Dedifferentiated amniotic fluid mesenchymal stem cell (primary cell): ENCODE data around the gene UPK2.

Source experiments
- DNase-seq: peaks from one replicate; pipeline ENCODE4 v3.0.0-alpha.2; 2016; ENCODE audit errors: extremely low spot score

Gene UPK2

DNA sequence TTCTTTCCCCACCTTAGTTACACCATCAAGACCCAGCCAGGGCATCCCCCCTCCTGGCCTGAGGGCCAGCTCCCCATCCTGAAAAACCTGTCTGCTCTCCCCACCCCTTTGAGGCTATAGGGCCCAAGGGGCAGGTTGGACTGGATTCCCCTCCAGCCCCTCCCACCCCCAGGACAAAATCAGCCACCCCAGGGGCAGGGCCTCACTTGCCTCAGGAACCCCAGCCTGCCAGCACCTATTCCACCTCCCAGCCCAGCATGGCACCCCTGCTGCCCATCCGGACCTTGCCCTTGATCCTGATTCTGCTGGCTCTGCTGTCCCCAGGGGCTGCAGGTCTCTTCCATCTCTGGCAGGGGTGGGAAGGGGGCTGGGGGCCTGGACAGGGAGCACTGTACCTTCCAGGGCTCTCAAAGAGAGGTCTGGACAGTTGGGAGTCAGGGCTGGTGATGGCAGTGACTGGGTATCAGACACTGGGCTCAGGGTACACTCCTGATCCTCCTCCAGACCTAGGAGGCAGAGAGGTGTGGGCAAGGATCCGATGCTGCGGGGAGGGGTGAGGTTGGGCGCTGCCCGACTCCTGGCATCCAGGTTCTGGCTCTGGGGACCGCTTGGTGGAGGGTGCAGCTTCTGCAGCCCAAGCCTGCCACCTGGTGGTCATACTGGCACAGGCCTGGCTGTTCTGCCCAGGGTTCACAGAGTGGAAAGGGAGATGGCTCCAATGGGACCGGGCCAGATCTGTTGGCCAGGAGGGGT, at the start of gene UPK2:
Gene UPK2, plus strand, starts transcription at position 205 of the 753 bp plus-strand sequence. Its CDS starts 53 bp downstream, at position 258.
- peak; percentile 66 for DNase-seq

DNA sequence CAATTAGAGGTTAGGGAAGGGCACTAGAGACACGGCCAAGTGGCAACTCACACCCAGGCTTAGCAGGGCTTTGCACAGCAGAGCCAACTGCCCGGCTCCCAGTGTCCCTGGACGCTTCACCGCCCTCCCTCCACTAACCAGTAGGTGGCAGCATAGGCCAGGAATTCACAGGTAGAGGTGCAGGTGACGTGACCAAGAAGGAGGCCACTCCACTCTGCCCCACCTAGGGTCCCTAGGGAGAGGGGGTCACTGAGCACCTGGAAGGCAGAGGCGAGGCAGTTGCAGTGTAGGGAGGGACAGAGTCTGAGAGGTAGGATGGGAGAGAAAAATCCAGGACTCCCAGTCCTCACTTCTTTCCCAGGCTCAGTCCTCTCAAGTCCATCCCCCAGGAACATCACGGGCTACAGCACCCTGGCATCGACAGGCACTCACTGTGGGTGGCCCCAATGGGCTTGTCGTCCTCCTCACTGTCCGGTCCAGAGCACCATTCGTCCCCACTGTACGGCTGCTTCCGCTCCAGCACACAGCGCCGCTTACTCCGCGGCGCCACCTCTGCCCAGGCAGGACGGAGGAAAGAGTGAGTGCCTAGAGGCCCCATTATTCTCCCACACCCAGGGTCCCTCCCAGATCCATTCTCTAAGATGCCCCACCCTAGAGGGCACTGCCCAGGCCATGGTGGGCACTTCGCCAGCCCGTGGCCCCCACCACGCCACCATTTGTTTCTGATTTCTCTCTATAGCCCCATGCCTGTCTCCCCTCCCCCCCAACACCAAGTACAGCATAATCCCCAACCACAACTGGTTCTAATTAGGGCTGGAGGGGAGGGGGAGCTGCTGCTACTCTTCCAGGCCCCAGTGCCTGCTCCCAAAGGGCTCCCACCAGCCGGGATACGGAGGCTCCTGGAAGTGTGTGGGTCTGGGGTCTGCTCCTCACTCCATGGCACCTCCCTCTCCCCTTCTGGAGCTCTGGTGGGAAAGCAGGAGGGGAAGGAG, 48.8 kb upstream of the UPK2 start:
- DNase-seq, result no peak

DNA sequence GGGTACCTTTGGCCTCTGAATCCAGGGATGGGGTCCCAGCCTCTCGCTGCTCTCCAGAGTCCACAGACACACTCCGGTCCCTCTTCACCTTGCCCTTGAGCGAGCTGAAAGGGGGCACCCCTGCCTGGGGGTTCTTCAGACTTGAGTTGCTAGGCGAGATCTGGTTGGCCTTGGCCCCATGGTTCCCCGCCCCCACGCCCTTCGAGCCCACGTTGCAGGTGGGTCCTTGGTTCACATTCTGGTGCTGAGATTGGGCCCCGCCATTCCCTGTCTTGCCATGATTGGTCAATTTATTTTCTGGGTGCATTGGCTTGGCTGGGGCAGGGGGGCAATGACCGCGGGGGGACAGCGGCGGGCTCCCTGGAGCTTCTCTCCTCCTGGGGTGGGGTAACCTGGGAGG, 47.8 kb upstream of the UPK2 start:
- no peak for DNase-seq

DNA sequence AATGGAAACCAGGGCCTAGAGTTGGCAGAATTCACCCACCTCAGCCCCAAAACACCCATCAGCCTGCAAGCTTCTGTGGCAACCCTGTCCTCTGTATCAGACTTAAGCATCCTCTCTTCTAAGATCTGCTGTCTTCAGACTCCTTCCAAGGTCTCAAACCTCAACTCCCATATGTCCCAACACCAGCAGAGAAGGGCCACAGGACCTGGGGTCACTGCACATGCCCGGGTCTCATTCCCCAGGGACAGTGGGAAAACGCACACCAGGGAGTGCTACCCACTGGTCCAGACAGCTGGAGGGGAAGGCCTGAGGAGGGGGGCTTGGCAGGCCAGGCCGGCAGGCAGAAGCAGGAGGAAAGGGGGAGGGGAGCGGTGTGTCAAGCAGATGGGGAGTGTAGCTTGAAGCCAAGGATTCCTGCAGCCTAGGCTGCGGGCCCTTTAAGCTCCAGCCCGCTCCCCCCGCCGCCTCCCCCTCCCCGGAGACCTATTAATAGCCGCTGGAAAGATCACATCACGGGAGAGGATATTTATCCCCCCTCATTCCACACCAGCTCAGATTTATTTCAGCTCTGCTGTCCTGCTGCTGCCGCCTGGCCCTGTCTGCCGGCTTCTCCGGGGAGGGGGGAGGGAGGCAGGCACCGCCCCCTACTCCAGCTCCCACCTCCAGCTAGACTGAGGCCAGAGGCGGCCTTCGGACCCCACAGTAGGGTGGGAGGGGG, 47.0 kb upstream of the UPK2 start:
- peak; percentile 86 for DNase-seq

DNA sequence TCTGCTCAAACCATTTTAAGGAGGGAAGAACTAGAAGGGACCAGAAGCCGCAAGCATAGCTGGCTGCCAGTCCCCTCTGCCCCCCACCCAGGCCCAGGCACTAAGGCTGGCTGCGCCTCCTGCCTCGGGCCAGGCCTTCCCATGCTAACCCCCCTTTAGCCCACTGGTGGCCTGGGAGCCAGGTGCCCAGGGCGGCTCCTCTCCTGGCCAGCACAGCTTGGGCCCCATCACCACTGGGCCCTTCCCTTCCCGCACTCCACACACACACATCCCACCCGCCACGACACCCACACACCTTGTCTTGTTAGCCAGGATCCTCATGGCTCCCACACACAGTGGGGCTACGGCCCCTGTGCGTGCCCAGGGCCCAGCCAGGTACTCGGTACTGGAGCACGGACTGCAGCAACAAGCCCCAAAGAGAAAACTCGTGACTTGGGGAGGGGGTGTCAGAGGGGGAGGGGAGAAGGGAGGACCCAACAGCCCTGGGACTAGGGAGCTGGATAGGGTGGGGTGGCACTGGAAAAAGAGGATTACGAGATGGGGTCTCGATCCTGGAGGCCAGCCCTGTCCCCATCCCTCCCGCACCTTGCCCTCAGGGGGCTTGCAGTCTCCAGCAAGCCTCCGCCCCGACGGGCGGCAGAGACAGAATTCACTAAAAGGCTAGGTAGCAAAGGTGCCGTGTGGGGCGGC, 46.3 kb upstream of the UPK2 start:
- DNase-seq, result no peak

DNA sequence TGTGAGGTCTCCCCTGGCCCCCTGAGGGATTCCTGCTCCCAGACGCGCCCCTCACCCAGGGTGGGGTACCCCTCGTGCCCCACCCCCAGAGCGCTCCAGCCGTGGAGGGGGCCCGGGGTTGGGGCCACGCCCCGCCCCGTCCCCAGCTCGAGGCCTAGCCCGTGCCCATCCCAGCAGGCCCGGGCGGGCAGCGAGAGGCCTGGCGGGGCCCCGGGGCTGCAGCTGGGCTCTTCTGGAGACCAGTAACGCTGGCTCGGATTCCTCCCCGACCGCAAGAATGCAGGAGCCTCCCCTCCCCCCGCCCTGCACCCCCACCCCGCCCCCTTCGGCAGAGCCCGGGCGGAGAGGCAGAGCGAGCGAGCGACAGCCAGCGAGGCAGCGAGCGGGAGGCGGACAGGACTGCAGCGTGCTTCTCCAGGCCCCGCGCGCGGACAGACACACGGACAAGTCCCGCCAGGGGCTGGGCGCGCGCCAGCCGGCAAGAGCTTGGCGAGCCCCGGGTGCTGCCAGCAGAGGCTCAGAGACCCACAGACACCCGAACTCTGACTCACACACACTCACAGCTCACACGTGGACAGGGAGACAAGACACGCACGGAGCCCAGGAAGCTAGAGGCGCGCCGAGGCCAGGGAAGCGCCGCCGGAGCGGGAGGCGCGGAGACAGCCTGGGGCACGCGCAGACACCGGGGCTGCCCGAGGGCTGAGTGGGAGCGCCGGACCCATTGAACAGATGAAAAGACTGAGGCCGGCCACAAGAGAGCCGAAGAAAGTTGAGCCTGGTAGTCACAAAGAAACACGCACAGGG, 45.6 kb upstream of the UPK2 start:
- peak; percentile 89 for DNase-seq

DNA sequence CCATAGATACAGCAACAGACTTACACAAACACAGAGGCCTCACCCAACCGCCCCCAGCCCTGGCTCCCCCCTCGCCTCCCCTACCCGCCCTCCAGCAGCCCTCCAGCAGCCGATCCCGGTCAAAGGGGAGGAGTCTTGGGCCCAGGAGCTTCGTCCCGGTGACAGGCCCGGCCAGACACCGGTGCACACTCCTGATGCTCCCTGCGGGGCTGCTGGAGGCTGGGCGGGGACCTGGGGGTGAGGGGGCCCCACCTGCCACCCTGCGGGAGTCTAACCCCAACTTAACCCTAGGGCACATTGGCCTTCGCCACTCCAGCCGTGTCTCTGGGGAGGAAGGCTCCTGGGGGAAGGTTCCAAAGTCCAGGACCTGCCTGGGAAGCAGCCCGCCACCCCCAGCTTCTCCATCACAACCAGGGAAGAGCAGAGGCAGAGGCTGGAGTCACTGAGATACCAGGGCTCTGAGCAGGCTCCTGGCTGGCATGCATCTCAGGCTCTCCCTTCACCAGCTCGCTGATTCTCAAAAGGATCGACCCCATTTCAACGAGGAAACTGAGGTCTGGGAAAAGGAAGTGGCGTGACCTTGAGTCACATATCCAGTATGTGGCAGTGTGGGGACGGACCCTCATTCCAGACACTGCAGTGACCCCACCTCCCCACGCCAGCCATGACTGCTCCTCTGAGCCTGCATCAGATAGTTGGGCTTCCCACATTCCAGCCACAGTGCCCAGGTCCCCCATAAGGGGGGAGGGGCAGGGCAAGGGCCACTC, 44.8 kb upstream of the UPK2 start:
- no peak for DNase-seq

DNA sequence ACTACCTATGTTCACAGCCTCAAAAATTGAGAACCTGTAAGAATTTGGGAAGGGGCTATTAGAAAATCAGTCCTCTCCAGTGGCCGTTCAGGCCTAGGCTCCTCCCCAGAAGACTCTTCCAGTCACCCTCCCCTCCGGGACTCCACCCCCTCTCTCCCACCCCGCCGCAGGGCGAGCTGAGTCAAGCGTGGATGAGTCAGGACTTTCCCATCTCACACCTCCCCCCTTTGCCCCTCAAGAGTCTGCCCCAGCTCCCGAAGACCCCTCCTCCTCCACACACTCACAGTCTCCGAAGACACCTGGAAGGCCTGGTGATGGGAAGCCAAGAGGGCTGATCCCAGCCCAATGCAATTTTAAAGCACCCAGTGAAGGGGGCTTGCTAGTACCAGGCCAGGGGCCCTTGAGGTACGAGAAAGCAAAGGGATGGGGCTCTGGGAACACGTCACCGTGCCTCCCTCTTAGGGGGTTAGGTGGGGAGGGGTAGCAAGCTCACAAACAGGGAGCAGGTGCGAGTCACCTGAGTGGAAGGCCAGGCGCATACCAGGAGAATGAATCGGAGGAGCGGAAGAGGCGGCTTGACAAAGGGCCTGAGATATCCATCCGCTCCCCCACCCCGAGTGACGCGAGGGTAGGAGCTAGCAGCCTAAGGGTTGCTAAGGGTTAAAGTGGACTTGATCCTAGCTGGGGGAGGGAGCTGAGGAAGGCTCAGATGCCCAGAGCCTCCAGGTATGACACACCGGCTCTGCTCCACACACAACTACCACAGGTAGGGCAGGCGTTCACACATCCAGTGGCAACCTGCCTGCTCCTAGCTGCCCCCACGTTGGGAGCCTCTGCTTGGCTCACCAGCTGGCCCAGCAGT, 44.0 kb upstream of the UPK2 start:
- peak; percentile 86 for DNase-seq

DNA sequence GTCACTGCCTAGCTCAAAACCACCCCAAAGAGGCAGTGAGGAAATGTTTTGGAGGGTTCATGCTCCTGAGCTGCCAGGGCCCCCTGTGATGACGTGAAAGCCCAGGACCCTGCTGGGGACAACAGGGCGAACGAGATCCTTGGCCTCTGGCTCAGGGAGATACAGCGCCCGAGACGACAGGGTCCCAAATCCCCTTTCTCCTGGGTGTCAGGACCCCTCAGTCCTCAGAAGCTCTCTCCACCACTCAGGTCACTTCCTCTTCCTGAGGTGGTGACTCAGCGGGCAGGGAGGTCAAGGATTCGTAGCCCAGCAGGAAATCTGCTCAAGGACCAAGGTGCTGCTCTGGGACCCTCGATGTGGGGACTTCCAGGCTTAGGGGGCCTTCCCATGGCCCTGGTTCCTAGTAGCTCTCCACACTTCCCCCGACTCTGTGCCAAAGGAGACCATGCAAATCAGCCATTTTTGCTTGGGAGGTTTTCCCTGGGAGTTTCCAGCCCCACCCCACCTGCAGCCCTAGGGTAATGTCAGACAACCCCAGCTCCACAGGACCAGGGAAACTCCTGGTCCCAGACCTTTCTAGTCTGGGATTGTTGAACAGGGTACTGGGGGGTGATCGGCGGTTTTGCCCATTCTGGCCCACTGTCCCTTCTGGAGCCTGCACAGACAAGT, 43.2 kb upstream of the UPK2 start:
- no peak for DNase-seq

DNA sequence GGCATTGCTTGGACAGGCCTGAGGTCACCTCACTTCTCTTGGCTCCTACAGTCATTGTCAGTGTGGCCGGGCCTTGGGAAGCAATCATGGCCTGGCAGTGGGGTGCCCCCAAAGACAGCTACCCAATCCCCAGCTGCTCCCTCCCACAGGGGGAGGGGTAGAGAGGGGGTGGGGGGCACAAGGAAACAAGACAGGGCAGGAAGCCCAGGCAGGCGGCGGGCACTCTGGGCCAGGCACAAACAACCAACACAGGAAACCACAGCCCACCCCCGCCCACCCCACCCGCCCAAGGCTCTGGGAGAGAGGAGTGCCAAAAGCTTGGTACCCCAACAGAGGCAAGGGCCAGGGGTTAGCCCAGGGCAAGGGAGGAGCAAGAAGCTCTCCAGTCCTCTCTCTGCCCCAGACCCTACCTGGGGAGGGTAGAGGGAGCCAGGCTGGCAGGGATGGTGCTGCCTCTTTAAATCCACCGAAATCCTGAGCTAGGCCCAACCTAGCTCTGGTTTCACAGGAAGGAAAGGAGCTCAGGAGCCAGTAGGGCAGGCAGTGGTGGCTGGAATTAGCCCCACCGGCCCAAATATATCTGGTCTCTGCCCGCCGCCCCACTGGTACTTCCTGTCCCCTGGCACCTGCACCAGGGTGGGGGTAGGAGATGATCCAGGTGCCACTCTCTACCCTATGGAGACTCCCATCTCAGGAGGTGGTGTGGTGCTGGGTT, 42.5 kb upstream of the UPK2 start:
- DNase-seq, result no peak

DNA sequence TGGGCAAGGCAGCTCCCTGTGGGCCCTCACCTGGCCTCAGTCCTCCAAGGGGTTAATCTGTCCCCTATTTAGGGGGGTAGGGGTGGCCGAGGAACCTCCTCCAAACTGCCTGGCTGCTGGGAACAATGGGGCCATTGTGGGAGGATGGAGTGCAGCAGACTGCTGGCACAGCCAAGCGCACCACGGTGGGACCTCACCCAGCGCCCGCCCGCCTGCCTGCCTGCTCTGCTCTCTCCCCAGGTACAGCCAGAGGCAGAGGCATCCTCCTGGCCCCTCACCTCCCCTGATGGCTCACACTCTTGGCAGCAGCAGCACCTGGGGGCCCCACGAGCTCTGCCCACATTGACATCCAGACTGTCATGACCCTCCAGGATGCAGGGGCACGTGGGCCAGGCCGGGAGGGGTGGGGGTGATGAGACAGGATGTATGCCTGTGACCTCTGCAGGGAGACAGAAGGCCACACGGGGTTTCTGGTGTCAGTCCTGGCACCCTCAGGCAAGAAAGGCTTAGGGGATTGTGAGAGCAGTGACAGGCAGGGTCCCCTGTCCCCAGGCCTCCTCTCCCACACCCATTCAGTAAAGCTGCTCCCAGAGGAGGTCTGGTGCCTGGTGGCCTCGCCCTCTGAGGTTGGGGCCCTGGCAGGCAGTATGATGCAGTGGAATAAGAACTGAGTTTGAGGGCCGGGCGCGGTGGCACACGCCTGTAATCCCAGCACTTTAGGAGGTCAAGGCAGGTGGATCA, 41.8 kb upstream of the UPK2 start:
- DNase-seq, result no peak

DNA sequence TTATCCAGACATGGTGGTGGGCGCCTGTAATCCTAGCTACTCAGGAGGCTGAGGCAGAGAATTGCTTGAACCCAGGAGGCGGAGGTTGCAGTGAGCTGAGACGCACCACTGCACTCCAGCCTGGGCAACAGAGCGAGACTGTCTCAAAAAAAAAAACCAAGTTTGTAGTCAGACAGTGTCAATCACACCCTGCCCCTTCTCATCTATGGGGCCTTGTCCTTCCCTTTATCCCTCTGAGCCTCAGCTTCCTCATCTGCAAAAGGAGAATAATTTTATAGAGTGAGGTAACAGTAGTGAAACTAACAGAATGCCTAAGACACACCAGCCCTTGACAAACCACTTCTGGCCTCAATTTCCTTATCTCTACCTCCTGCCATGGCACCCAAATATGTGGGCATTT, 41.1 kb upstream of the UPK2 start:
- no peak for DNase-seq

DNA sequence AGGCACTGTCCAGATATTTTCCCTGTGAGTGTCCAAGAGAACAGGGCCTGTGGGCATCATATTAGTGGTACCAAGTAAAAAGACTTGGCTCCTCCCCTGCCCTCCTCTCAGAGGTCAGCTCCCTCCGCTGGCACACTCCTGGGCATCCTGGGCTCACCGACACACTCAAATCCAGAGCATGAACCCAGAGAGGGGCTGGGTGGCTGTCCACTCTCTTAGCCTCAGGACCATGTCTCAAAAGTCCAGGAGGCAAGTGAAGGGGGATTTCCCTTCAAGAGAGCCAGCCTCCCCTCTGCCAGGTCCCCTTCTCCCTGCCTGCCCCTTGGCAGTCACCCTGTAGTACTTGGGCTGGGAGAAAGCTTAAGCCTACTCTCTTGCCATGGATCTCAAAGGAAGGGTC, 40.7 kb upstream of the UPK2 start:
- DNase-seq, result no peak

DNA sequence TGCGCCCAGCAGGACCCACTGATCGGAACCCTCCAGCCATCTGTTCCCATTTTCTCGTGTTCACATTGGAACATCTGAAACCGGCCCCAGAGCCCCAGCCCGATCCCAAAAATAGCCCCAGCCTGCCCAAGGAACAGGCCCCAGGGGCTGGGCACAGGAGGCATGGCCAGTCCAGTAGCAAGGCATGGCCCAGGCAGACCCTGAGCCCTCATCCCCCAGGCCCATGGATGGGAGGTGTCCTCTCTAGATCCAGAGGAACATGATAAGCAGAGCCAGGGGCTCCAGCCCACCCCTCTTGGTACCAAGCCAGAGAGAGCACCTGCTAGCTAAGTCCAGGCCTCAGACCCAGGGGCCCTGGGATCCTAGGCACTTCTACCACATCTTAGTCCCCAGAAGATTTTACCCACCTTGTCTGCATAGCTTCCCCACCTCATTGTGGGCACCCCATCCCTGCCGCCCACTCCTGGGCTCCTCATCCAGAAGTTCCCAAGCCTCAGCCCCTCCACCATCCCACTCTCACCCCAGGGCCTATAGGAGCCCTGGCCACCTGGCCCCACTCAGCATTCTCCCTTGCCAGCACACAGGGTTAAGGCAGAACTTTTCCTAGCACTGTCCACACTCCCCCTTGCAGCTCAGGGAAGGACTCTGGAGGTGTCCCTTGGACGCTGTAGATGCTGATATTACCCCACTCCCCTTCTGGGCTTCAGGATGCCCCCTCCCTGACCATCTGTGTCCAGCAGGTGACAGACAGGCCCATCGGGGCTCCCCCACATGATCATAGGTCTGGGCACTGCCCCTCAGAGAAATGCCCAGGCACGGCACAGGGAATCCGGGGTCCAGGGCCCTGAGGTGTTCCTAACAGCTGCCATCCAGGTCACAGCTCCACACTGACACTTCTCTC, 39.9 kb upstream of the UPK2 start:
- no peak for DNase-seq

DNA sequence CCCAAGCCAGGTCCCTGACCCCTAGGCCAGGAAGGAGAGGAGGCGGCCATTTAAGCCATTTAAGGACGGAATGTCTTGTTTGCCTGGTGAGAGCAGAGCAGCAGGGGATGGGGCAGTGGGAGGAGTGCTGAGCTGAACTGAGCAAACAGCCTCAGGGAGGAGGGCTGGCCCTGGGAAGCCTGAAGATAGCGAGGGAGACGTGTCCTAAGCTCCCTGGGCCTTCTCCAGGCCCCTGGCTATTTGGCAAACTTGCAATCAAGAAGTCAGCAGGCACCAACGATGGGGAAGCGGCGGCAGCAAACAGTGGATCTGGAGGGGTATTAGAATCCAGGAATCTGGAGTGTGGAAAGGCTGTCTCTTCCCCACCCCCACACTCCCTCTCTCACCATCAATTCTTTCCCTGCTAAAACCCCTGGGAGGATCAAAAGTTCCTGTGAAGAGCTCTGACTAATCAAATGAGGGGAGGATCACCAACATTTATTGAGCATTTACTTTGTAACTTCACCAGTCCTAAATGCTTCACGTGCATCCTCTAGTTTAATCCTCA, 39.2 kb upstream of the UPK2 start:
- peak; percentile 69 for DNase-seq
